Activated naive CD8-positive, alpha-beta T cell treated with anti-CD3 and anti-CD28 coated beads, Interleukin-2, amount 50 U/mL, for 16 hours (primary cell): ENCODE measurements around the gene UNC13A.

Experiments used
- DNase-seq: peaks from one replicate; pipeline ENCODE4 v3.0.0-alpha.2; 2020; ENCODE audit warnings: low read depth, low spot score

The UNC13A gene

GRCh38 chr19:17706750-17707181 lies 18.6 kb upstream of the UNC13A start:
- no peak for DNase-seq

- DNase-seq, result peak; percentile 52
These were observed 15.8 kb upstream of the UNC13A start for GRCh38 chr19:17703824-17704463.

GRCh38 chr19:17695198-17695597 lies 7.0 kb upstream of the UNC13A start:
- DNase-seq, result no peak

- DNase-seq, result no peak
These were observed 4.4 kb upstream of the UNC13A start for GRCh38 chr19:17692566-17692965.

GRCh38 chr19:17688853-17689595 lies 870 bp upstream of the UNC13A start:
- no peak for DNase-seq

- no peak for DNase-seq
These were observed 855 bp downstream of the UNC13A start for GRCh38 chr19:17687141-17687856.

GRCh38 chr19:17686592-17687024 lies 1.5 kb downstream of the UNC13A start:
- no peak for DNase-seq

- DNase-seq, result no peak
These were observed 2.1 kb downstream of the UNC13A start for GRCh38 chr19:17686023-17686521.

GRCh38 chr19:17685451-17686022 lies 2.6 kb downstream of the UNC13A start:
- DNase-seq, result no peak

GRCh38 chr19:17684256-17684655 lies 3.9 kb downstream of the UNC13A start:
- DNase-seq, result no peak

- DNase-seq, result no peak
These were observed 5.1 kb downstream of the UNC13A start for GRCh38 chr19:17683078-17683477.

GRCh38 chr19:17682273-17682672 lies 5.9 kb downstream of the UNC13A start:
- no peak for DNase-seq

- DNase-seq, result no peak
These were observed 6.5 kb downstream of the UNC13A start for GRCh38 chr19:17681505-17682125.

- no peak for DNase-seq
These were observed 7.9 kb downstream of the UNC13A start for GRCh38 chr19:17680230-17680722.

- DNase-seq, result no peak
These were observed 8.5 kb downstream of the UNC13A start for GRCh38 chr19:17679526-17680229.

GRCh38 chr19:17678836-17679235 lies 9.3 kb downstream of the UNC13A start:
- DNase-seq, result no peak

GRCh38 chr19:17677002-17677401 lies 11.2 kb downstream of the UNC13A start:
- no peak for DNase-seq

GRCh38 chr19:17676295-17676694 lies 11.9 kb downstream of the UNC13A start:
- DNase-seq, result no peak

- no peak for DNase-seq
These were observed 14.0 kb downstream of the UNC13A start for GRCh38 chr19:17673937-17674799.

GRCh38 chr19:17671906-17672305 lies 16.2 kb downstream of the UNC13A start:
- no peak for DNase-seq
